ENCODE measurements around the gene SMURF2.
A peak's percentile ranks its signal among the peaks of the same experiment; 100 is the strongest.

SMURF2 gene

GRCh38 chr17:64537488-64537887, 124.6 kb downstream of the SMURF2 start:
- no peak for DNase-seq (ENCODE audit: low read depth in 2 of 2)

DNA sequence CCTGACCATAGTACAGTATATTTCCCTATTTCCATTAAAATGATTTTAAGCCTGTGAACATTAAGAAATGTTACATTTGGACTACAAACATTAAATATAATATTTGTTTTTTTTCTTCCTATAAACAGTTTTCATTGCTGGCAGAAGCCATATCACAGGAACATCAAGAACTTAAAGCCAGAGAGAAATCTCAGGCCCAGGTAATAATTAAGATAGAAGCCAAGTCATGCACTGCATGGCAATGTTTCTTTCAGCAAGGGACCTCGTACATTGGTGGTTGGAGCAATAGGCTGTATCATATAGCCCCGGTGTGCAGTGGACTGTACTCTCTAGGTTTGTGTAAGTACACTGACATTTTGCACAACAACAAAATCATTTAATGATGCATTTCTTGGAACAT, 125.2 kb downstream of the SMURF2 start:
- no peak for DNase-seq (ENCODE audit: low read depth in 2 of 2)

- no peak for DNase-seq (ENCODE audit: low read depth in 2 of 2)
Measured at GRCh38 chr17:64535357-64535756, 126.8 kb downstream of the SMURF2 start.

DNA sequence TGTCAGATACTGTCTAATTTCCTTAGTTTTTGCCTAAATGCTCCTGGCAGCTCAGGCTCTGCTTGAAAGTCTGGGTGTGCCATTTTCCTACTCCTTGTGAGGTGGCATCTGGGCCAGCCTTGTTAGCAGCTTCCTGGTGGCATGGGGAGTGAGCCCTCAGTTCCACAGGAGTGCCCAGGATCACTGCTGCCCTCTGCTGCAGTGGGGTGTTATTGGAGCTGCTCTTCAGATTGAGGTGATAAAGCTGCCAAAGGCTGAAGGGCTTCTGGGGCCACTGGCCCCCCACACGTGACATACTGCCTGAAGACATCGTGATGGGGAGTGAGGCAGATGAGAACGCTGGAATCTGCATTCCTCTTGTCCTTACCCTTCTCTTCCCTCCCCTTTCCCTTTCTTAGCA, 127.9 kb downstream of the SMURF2 start:
- no peak for DNase-seq (ENCODE audit: low read depth in 2 of 2)

GRCh38 chr17:64533784-64534183, 128.3 kb downstream of the SMURF2 start:
- DNase-seq (ENCODE audit: low read depth in 2 of 2), result no peak

DNA sequence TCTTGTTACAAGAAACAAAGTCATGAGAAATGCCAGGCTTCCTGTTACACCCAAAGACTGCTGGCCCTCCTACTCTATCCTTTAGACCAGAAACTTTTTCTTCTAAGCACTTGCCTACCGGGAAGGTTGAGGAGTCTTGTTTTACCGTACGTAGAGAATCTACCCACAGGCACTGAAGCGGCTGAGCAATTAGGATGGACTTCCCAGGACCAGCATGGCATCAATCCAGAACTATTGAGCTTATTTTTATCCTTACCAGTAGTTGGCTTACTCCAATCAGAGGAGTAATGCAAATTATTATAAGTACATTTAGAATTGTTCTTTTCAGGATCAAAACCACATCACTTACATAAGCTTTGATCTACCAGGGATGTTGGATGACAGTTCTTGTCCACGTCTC, 129.7 kb downstream of the SMURF2 start:
- no peak for DNase-seq (ENCODE audit: low read depth in 2 of 2)

DNA sequence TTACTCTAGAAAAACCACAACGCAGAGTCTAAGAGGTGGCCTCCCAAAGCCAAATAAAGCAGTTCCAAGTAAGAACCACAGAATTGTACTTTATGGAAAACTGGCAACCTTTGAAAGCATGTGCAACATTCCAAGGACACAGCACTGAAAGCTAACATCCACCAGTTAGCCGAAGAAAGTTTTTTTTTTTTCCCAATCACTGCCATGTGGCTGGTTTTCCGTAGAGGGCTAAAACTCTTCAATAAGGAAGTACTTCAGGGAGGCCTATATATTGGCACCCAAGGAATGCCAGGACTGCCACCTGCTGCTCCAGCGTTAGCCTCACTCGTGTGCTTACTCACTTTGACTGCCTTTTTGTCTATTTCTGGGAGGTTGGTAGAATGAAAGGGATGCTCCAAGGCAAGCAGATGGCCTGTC, 130.1 kb downstream of the SMURF2 start:
- DNase-seq (ENCODE audit: low read depth in 2 of 2), result no peak

DNA sequence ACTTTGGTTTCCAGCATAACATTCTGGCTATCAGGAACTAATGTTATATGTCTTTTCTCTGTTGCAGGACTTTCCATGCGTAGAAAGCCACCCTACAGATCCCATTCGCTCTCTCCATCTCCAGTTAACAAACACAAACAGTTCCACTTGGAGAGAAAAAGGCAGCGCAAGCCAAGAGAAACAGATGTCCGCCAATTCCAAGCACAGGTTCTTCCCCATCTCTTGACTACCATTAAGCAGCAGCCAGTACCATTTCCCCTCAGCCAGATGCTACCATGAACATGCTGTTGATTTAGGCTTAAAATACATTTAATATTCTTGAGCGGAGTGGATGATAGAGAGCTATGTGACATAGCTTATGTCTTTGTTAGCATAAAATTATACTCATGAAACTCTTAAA, 132.9 kb downstream of the SMURF2 start:
- no peak for DNase-seq (ENCODE audit: low read depth in 2 of 2)

DNA sequence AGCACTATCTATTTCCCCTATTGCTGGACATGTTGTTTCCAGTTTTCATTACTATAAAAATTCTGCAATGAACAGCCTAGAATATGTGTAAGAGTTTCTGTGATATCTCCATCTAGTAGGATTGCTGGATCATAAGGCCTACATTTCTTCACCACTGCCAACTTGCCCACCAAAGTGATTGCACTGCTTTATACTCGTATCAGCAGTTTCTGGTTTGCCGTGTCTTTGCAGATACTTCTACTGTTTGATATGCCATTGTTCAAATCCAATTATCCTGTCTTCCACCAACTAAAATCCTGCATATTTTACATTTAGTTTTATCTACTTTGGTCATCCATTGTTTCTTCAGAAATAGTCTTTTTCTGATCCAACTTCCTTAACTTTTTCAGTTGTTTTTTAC, 134.2 kb downstream of the SMURF2 start:
- no peak for DNase-seq (ENCODE audit: low read depth in 2 of 2)

GRCh38 chr17:64520359-64520758, 141.7 kb downstream of the SMURF2 start:
- no peak for DNase-seq (ENCODE audit: low read depth in 2 of 2)

- no peak for DNase-seq (ENCODE audit: low read depth in 2 of 2)
Measured at GRCh38 chr17:64519601-64520000, 142.5 kb downstream of the SMURF2 start.

DNA sequence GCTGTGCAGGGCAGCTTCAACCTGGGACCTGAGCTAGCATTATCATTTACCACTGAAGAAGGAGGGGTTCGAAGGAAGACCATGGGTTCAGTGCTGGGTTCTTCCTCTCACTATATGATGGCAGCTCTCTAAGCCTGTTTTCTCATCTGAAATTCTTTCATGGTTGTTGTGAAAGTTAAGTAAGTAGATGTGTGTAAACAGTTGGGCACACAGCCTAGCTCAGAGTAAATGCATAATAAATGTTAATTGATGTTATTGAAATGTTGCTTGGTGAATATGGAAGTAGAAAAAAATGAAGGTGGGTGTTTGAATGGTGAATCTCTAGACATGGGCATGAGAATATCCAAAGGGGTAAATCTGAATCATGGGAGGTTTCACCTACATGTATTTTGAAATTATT, 146.3 kb downstream of the SMURF2 start:
- DNase-seq (ENCODE audit: low read depth in 2 of 2), result no peak

GRCh38 chr17:64515419-64515818, 146.7 kb downstream of the SMURF2 start:
- DNase-seq (ENCODE audit: low read depth in 2 of 2), result no peak

DNA sequence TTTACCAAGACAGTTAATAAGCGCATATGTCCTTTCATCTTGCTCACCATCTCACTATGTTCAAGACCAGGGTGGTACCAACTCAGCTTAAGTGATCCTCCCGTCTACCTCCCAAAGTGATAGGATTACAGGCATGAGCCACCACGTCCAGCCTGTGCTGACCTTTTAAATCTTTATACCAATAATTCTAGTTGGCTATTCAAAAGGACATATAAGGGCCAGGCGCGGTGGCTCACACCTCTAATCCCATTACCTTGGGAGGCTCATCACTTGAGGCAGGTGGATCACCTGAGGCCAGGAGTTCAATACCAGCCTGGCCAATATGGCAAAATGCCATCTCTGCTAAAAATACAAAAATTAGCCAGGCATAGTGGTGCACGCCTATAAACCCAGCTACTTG, 152.9 kb downstream of the SMURF2 start:
- DNase-seq (ENCODE audit: low read depth in 2 of 2), result no peak

- no peak for DNase-seq (ENCODE audit: low read depth in 2 of 2)
Measured at GRCh38 chr17:64508683-64509082, 153.4 kb downstream of the SMURF2 start.

DNA sequence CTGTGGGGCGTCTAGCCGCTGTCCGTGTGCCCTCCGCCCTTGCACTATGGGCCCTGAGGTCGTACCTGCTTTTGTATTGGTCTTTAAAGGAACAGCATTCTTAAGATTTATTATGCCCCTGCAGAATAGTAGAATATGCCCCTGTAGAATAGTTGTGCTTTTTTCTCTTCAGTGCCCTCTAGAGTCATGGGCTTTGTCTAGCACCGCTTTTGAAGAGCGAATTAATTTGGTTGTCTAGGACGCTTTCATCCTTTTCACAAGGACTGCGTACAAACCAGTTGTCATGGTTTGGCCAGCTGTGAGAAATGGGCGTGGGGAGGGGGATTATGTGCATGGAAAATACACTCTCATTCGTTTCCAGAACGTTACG, 154.7 kb downstream of the SMURF2 start:
- DNase-seq (ENCODE audit: low read depth in 2 of 2), result no peak

DNA sequence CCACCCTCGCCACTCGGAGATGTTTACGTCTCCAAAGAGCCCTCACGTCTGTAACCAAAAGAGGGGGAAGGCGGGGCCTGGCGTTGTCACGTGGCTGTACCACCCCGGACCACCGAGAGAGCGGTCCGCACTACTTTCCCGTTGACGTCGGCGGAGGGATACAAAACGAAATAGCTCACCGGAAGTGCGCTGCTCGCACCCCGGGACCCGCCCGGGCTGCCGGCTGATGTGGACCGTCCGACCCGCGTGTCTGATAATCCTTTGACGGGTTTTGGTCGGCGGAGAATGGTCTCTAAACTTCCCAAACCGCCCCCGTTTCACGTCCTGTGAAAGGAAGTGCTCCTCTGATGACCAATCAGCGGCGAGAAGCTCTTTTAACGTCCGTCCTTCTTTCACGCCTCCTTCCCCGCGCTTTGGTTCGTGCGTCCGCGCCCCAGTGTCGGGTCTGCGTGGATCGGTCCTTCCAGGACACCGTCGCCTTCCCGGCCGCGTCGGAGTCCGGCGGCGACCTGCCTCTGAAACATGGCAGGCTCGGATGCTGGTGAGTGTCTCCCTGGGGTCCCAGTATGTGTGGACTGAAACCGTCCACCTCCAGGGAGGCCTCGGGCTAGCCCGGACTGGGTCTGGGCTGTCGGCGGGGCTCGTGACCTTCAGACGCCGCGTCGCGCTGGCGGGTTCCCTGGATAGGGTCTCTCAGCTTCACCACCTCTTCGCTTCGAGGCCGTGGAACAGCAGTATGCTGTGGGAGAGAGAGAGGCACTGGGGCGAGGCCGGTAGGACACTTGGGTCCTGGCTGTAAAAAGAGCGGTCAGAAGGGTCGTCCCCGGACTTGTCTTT, 155.3 kb downstream of the SMURF2 start, which contains the start of gene CEP95:
Gene CEP95 (plus strand): TSS at position 402 of the 837 bp plus-strand sequence. CDS start 121 bp downstream, at position 523.
- DNase-seq (ENCODE audit: low read depth in 2 of 2), result peak; percentile 93 to 94

DNA sequence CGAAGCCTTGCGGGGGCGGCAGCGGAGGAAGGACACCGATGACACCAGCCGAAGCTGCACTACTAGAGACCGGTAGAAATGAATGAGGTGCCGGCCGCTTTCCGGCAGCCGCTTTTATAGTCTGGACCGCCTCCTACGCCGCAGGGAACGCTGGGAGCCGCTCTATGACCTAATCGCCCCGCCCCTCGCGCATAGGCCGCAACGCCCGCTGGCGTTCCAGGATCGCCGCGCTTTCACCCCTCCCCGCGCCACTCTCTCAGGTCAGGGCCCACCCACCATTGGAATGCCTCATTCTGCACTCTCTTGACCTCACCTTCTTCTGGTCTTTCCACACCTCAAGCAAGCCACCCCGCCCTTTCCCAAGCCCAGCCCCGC, 155.9 kb downstream of the SMURF2 start, which contains the start of gene DDX5:
Gene DDX5 (minus strand): TSS at position 89 of the 375 bp plus-strand sequence. CDS start 170 bp downstream, outside the sequence.
- DNase-seq (ENCODE audit: low read depth in 2 of 2), result peak; percentile 97

- peak; percentile 67 to 68 for DNase-seq (ENCODE audit: low read depth in 2 of 2)
Measured at GRCh38 chr17:64505340-64506200, 156.5 kb downstream of the SMURF2 start.

GRCh38 chr17:64504769-64505339, 157.3 kb downstream of the SMURF2 start:
- DNase-seq (ENCODE audit: low read depth in 2 of 2), result no peak

DNA sequence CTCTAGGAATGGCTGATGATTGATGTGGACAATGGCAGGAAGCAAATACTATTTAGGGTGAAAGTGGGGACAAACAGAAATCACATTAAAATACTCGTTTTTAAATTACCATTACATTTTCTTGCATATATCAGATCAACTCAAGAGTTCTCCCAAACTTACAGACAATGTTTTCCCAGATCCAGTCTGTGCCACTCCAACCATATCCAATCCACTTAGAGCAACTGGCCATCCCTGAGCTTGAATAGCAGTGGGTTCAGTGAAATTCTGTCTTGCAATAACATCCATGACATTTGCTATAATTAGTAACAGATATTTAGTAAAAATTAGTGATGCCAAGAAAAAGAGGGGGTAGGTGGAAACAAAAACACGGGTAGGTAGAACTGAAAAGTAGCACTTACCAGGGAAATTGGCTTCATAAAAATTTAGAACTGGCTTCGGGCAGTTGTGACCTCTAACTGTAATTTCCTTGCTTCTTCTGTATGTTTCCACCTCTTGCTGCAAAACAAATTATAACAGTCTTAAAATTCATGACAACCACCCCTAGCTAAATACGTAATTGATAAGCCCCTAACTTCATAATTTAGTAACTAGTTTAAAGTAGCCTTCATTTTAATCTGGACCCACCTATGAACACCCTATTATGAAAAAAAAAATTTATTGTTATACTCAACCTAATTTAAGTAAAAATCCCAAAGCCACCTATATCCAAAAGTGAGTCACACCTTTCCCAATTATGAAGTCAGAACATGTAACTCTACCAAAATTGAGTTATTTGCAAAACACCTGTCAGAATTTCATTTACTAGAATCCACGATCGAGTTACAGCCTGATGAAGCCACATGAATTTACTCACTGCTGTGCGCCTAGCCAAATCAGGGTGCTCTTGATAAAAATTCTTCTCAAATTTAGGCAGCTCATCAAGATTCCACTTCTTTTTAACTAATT, 158.0 kb downstream of the SMURF2 start:
- DNase-seq (ENCODE audit: low read depth in 2 of 2), result no peak

All from activated CD4-positive, alpha-beta T cell treated with anti-CD3 and anti-CD28 coated beads for 24 hours (primary cell).